HepG2 (cell line): ENCODE data around the gene RABEPK. TPM values are rescaled to one million over a fixed set of nuclear protein-coding genes. Genes with fewer than 3 reads are reported as not detected.
A peak's percentile ranks its signal among the peaks of the same experiment; 100 is the strongest.

Experiments
- FOXA3 ChIP-seq: IDR thresholded peaks from 2 replicates; pipeline ENCODE4 v1.6.1; 2016; ENCODE audit warnings: missing genetic modification reagents, missing compliant biosample characterization
- HOXA5 ChIP-seq: sonication (generic); formaldehyde crosslinking; IDR thresholded peaks from 2 replicates; pipeline ENCODE4 v1.4.0; 2020; ENCODE audit warnings: missing genetic modification reagents
- KMT2B ChIP-seq: IDR thresholded peaks from 2 replicates; pipeline ENCODE4 v1.6.1; 2016; ENCODE audit warnings: missing genetic modification reagents, missing compliant biosample characterization
- MED1 ChIP-seq: sonication (generic); formaldehyde crosslinking; IDR thresholded peaks from 2 replicates; pipeline ENCODE4 v1.4.0; 2020; ENCODE audit warnings: missing genetic modification reagents
- MED13 ChIP-seq: sonication (generic); formaldehyde crosslinking; IDR thresholded peaks from 2 replicates; pipeline ENCODE4 v1.5.0; 2020; ENCODE audit warnings: missing genetic modification reagents
- RFX1 ChIP-seq: fragments of 450-650 bp; IDR thresholded peaks from 2 replicates; pipeline ENCODE4 v1.6.1; 2017
- SPEN ChIP-seq: sonication (generic); formaldehyde crosslinking; IDR thresholded peaks from 2 replicates; pipeline ENCODE4 v1.5.1; 2020; ENCODE audit warnings: low read depth, mild to moderate bottlenecking, missing genetic modification reagents
- ZFYVE20 ChIP-seq: sonication (generic); formaldehyde crosslinking; IDR thresholded peaks from 2 replicates; pipeline ENCODE4 v1.8.0; 2023; ENCODE audit warnings: low read depth, mild to moderate bottlenecking, moderate library complexity, missing genetic modification reagents, borderline replicate concordance
- ZIK1 ChIP-seq: sonication (generic); formaldehyde crosslinking; IDR thresholded peaks from 2 replicates; pipeline ENCODE4 v1.5.0; 2020; ENCODE audit warnings: mild to moderate bottlenecking, low read depth, missing genetic modification reagents, borderline replicate concordance
- ZNF44 ChIP-seq: sonication (generic); formaldehyde crosslinking; IDR thresholded peaks from 2 replicates; pipeline ENCODE4 v1.5.1; 2020; ENCODE audit warnings: mild to moderate bottlenecking, missing genetic modification reagents
- ZNF644 ChIP-seq: IDR thresholded peaks from 2 replicates; pipeline ENCODE4 v1.6.1; 2016; ENCODE audit warnings: low read depth
- ZNF724P ChIP-seq: sonication (generic); formaldehyde crosslinking; IDR thresholded peaks from 2 replicates; pipeline ENCODE4 v1.8.0; 2022; ENCODE audit warnings: missing genetic modification reagents, borderline replicate concordance
- polyA plus RNA-seq, 8 experiments: library from polyadenylated mRNA; depleted of rRNA in 3 of 8; stranded (reverse) in 7 of 8; unstranded in 1 of 8; fragments of >200 nt; fragmentation: Illumina TruSeq in 4 of 8; extraction: Trizol in 4 of 8; gene quantifications; 2 replicates each; pipeline versions ENCODE4 v1.2.1 to v1.2.3, GENCODE V29; 2011 to 2016; ENCODE audit warnings: low read depth in 4 of 8, missing spikeins in 1 of 8, mixed read lengths in 1 of 8; ENCODE audit not compliant: insufficient read depth in 1 of 8
- total RNA-seq, 5 experiments: library from RNA; depleted of rRNA; stranded (reverse); fragments of >200 nt; fragmentation: Illumina TruSeq; extraction: Trizol; gene quantifications; 2 replicates each; pipeline ENCODE4 v1.2.3, GENCODE V29; 2016; ENCODE audit warnings: low read depth in 1 of 5
- TF ChIP-seq, protein P1 (sequence below): fragments of 450-650 bp; IDR thresholded peaks from 2 replicates; pipeline ENCODE4 v1.6.1; 2016
- TF ChIP-seq, protein P2 (sequence below): sonication (generic); formaldehyde crosslinking; IDR thresholded peaks from 2 replicates; pipeline ENCODE4 v1.4.0; 2020; ENCODE audit warnings: missing genetic modification reagents, mild to moderate bottlenecking, borderline replicate concordance
- TF ChIP-seq, protein P3 (sequence below): sonication (generic); formaldehyde crosslinking; IDR thresholded peaks from one replicate; pipeline ENCODE4 v1.5.1; 2020; ENCODE audit warnings: mild to moderate bottlenecking, missing genetic modification reagents; ENCODE audit errors: not compliant biosample characterization
- TF ChIP-seq, protein P4 (sequence below): sonication (generic); formaldehyde crosslinking; IDR thresholded peaks from 2 replicates; pipeline ENCODE4 v1.4.0; 2020; ENCODE audit warnings: mild to moderate bottlenecking, missing genetic modification reagents

The RABEPK gene
- total and polyA plus RNA-seq, 2 of the 13 experiments (the other 11 are each of a cell fraction or from before 2014, with no cell fraction given) = 75.5 to 90.0 TPM

DNA sequence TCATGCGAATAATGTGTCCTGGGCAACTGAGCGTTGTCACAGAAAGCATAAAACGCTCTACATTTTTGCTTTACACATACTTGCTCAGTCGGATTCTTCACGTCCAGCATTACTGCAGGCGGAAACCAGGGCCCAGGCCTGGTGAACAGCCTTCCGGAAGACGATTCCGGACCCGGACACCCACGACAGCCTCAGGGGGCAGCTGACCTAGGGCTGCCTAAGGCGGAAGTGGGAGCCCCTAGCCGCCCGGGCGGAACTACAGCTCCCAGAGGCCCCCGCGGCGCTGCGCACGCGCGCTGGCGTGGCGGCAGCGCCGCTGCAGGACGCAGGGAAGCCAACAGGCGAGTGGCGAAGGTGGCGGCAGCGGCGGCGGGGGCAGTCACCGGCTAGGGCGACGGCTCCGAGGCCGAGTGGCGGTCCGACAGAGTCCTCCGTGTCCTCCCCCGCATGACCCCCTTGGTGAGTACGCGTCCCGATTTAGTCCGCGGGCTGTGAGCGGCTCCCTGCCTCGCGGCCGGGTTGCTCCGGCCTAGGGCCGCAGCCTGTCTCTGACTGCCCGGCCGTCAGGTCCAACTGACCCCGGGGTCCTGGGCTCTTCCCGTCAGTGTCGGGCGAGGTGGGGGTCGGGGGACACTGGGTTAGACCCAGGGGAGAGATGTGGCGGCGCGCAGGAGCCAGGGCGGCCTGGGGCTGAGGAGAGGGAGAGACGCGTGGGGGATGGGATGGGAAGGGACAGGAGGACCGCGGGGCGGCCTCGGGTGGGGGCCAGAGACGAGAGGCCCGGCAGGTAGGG is 61.4 kb downstream of the RABEPK start, which contains the start of gene GAPVD1 (continued):
- TF ChIP-seq, protein P1, sequence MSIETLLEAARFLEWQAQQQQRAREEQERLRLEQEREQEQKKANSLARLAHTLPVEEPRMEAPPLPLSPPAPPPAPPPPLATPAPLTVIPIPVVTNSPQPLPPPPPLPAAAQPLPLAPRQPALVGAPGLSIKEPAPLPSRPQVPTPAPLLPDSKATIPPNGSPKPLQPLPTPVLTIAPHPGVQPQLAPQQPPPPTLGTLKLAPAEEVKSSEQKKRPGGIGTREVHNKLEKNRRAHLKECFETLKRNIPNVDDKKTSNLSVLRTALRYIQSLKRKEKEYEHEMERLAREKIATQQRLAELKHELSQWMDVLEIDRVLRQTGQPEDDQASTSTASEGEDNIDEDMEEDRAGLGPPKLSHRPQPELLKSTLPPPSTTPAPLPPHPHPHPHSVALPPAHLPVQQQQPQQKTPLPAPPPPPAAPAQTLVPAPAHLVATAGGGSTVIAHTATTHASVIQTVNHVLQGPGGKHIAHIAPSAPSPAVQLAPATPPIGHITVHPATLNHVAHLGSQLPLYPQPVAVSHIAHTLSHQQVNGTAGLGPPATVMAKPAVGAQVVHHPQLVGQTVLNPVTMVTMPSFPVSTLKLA = no peak; the same call in 1 of the 2 replicates
- TF ChIP-seq, protein P2, sequence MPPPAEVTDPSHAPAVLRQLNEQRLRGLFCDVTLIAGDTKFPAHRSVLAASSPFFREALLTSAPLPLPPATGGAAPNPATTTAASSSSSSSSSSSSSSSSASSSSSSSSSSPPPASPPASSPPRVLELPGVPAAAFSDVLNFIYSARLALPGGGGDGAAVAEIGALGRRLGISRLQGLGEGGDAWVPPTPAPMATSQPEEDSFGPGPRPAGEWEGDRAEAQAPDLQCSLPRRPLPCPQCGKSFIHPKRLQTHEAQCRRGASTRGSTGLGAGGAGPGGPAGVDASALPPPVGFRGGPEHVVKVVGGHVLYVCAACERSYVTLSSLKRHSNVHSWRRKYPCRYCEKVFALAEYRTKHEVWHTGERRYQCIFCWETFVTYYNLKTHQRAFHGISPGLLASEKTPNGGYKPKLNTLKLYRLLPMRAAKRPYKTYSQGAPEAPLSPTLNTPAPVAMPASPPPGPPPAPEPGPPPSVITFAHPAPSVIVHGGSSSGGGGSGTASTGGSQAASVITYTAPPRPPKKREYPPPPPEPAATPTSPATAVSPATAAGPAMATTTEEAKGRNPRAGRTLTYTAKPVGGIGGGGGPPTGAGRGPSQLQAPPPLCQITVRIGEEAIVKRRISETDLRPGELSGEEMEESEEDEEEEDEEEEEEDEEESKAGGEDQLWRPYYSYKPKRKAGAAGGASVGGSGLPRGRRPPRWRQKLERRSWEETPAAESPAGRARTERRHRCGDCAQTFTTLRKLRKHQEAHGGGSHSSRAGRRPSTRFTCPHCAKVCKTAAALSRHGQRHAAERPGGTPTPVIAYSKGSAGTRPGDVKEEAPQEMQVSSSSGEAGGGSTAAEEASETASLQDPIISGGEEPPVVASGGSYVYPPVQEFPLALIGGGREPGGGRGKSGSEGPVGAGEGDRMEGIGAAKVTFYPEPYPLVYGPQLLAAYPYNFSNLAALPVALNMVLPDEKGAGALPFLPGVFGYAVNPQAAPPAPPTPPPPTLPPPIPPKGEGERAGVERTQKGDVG (CRISPR knock-in tag) = no peak
- TF ChIP-seq ZIK1 (CRISPR knock-in tag) = no peak; the same call in 1 of the 2 replicates
- TF ChIP-seq FOXA3 = peak; percentile 26; the same call in 1 of the 2 replicates
- TF ChIP-seq ZNF644 (CRISPR knock-in tag) = no peak
- peak; percentile 38; the same call in 1 of the 2 replicates for TF ChIP-seq MED13 (CRISPR knock-in tag)
- TF ChIP-seq, protein P3, sequence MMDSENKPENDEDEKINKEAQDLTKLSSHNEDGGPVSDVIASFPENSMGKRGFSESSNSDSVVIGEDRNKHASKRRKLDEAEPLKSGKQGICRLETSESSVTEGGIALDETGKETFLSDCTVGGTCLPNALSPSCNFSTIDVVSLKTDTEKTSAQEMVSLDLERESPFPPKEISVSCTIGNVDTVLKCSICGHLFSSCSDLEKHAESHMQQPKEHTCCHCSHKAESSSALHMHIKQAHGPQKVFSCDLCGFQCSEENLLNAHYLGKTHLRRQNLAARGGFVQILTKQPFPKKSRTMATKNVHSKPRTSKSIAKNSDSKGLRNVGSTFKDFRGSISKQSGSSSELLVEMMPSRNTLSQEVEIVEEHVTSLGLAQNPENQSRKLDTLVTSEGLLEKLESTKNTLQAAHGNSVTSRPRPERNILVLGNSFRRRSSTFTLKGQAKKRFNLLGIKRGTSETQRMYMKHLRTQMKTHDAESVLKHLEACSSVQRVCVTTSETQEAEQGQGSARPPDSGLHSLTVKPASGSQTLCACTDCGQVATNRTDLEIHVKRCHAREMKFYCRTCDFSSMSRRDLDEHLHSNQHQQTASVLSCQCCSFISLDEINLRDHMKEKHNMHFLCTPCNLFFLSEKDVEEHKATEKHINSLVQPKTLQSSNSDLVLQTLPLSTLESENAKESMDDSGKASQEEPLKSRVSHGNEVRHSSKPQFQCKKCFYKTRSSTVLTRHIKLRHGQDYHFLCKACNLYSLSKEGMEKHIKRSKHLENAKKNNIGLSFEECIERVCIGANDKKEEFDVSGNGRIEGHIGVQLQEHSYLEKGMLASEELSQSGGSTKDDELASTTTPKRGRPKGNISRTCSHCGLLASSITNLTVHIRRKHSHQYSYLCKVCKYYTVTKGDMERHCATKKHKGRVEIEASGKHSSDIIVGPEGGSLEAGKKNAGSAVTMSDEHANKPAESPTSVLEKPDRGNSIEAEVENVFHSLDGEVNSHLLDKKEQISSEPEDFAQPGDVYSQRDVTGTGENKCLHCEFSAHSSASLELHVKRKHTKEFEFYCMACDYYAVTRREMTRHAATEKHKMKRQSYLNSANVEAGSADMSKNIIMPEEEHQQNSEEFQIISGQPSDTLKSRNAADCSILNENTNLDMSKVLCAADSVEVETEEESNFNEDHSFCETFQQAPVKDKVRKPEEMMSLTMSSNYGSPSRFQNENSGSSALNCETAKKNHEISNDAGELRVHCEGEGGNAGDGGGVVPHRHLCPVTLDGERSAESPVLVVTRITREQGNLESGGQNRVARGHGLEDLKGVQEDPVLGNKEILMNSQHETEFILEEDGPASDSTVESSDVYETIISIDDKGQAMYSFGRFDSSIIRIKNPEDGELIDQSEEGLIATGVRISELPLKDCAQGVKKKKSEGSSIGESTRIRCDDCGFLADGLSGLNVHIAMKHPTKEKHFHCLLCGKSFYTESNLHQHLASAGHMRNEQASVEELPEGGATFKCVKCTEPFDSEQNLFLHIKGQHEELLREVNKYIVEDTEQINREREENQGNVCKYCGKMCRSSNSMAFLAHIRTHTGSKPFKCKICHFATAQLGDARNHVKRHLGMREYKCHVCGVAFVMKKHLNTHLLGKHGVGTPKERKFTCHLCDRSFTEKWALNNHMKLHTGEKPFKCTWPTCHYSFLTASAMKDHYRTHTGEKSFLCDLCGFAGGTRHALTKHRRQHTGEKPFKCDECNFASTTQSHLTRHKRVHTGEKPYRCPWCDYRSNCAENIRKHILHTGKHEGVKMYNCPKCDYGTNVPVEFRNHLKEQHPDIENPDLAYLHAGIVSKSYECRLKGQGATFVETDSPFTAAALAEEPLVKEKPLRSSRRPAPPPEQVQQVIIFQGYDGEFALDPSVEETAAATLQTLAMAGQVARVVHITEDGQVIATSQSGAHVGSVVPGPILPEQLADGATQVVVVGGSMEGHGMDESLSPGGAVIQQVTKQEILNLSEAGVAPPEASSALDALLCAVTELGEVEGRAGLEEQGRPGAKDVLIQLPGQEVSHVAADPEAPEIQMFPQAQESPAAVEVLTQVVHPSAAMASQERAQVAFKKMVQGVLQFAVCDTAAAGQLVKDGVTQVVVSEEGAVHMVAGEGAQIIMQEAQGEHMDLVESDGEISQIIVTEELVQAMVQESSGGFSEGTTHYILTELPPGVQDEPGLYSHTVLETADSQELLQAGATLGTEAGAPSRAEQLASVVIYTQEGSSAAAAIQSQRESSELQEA (CRISPR knock-in tag) = no peak
- TF ChIP-seq ZNF44 (CRISPR knock-in tag) = no peak
- TF ChIP-seq ZNF724P (CRISPR knock-in tag) = peak; percentile 48; the same call in 1 of the 2 replicates
- TF ChIP-seq, protein P4, sequence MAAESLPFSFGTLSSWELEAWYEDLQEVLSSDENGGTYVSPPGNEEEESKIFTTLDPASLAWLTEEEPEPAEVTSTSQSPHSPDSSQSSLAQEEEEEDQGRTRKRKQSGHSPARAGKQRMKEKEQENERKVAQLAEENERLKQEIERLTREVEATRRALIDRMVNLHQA (CRISPR knock-in tag) = no peak
- TF ChIP-seq ZFYVE20 (CRISPR knock-in tag) = no peak
- TF ChIP-seq SPEN (CRISPR knock-in tag) = peak; percentile 64; the same call in 1 of the 2 replicates
- no peak for TF ChIP-seq RFX1
- TF ChIP-seq KMT2B (CRISPR knock-in tag) = peak; percentile 31; the same call in 1 of the 2 replicates
- TF ChIP-seq HOXA5 (CRISPR knock-in tag) = no peak
- TF ChIP-seq MED1 (CRISPR knock-in tag) = peak; percentile 71
